Epithelial cell of proximal tubule (primary cell): ENCODE measurements around the gene CBLN1. TPM values are rescaled to one million over a fixed set of nuclear protein-coding genes. Genes with fewer than 3 reads are reported as not detected.

Experiments used
- DNase-seq: peaks from one replicate; pipeline ENCODE4 v3.0.0-alpha.2; 2011; ENCODE audit warnings: low read depth
- H3K4me3 ChIP-seq: 2 replicates; pipeline ENCODE4 v1.5.1; 2011; ENCODE audit warnings: low read depth, mild to moderate bottlenecking, low read length
- total RNA-seq: library from RNA; depleted of rRNA; stranded (reverse); fragments of >200 nt; gene quantifications from 2 replicates; pipeline ENCODE4 v1.2.3, GENCODE V29; 2015
- TF ChIP-seq, protein P1 (sequence below): conservative IDR thresholded peaks from 2 replicates; pipeline ENCODE4 v1.5.1; 2012; ENCODE audit warnings: low read depth, mild to moderate bottlenecking, low read length

Gene CBLN1
- total RNA-seq, 1 donor from 2014 or later, result not detected

DNA sequence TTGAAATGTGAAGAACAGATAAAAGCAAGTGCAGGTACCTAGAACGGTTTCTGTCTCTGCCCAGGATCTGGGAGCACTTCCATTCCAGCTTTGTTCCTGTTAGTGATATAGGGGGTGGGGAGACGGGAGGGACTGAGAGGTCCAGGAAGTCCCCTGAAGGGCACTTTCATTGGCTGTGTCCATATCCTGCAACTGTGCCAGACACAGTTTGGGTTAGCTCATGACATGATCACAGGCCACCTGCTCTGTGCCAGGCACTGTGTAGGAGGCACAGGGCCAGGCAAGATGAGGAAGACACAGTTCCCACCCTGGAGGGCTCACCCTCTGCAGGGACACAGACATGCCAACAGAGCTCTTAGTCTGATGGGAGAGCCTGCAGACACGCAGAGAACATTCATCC, 7.9 kb downstream of the CBLN1 start:
- no peak for DNase-seq
- H3K4me3 ChIP-seq, result no peak overlapping the region
- TF ChIP-seq, protein P1, sequence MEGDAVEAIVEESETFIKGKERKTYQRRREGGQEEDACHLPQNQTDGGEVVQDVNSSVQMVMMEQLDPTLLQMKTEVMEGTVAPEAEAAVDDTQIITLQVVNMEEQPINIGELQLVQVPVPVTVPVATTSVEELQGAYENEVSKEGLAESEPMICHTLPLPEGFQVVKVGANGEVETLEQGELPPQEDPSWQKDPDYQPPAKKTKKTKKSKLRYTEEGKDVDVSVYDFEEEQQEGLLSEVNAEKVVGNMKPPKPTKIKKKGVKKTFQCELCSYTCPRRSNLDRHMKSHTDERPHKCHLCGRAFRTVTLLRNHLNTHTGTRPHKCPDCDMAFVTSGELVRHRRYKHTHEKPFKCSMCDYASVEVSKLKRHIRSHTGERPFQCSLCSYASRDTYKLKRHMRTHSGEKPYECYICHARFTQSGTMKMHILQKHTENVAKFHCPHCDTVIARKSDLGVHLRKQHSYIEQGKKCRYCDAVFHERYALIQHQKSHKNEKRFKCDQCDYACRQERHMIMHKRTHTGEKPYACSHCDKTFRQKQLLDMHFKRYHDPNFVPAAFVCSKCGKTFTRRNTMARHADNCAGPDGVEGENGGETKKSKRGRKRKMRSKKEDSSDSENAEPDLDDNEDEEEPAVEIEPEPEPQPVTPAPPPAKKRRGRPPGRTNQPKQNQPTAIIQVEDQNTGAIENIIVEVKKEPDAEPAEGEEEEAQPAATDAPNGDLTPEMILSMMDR, result no peak

GRCh38 chr16:49271363-49271762, 10.3 kb downstream of the CBLN1 start:
- DNase-seq, result no peak
- H3K4me3 ChIP-seq, result no peak overlapping the region
- TF ChIP-seq, protein P1, result no peak

- TF ChIP-seq, protein P1, result no peak
- H3K4me3 ChIP-seq, result no peak overlapping the region
- DNase-seq, result no peak
These were observed 12.4 kb downstream of the CBLN1 start for GRCh38 chr16:49269201-49269600.

- no peak overlapping the region for H3K4me3 ChIP-seq
- TF ChIP-seq, protein P1, result no peak
- no peak for DNase-seq
These were observed 13.0 kb downstream of the CBLN1 start for GRCh38 chr16:49268667-49269066.

GRCh38 chr16:49262501-49262900, 19.1 kb downstream of the CBLN1 start:
- TF ChIP-seq, protein P1, result no peak
- DNase-seq, result no peak
- H3K4me3 ChIP-seq, result no peak overlapping the region

DNA sequence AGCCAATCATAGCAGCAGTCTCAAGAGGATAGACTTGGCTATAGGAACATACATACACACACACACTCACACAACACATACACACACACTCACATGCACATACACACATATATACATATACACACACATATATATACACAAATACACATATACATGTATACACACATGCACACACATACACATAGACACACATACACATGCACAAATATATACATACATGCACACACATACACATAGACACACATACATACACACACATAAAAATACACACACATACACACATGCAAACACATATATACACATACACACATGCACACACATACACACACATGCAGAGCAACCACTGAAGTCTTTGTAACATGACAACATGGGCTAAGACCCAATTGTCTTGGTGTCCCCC, 19.7 kb downstream of the CBLN1 start:
- H3K4me3 ChIP-seq, result no peak overlapping the region
- TF ChIP-seq, protein P1, result no peak
- no peak for DNase-seq

GRCh38 chr16:49260956-49261530, 20.6 kb downstream of the CBLN1 start:
- H3K4me3 ChIP-seq, result no peak overlapping the region
- no peak for DNase-seq
- TF ChIP-seq, protein P1, result no peak
